ENCODE measurements around the gene BFSP2.

BFSP2 gene

DNA sequence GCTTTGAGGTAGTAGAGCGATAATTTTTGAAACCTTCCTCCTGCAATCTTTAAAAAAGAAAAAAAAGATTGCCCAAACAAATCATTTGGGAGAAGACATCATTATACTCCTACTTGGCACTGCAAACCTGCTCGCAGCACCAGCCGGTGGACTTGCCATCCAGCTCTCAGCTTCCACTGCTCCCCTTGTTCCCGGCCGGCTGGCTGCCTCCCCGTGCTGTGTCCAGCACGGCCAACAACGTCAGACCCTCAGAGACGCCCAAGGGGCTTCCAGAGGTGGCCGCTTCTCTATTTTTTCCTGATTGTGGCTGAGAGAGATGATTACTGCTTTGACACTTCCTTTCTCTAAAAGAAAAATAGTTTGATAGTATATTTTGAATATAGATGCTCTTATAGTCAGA, 3.0 kb upstream of the BFSP2 start:
- TF ChIP-seq, protein P1, sequence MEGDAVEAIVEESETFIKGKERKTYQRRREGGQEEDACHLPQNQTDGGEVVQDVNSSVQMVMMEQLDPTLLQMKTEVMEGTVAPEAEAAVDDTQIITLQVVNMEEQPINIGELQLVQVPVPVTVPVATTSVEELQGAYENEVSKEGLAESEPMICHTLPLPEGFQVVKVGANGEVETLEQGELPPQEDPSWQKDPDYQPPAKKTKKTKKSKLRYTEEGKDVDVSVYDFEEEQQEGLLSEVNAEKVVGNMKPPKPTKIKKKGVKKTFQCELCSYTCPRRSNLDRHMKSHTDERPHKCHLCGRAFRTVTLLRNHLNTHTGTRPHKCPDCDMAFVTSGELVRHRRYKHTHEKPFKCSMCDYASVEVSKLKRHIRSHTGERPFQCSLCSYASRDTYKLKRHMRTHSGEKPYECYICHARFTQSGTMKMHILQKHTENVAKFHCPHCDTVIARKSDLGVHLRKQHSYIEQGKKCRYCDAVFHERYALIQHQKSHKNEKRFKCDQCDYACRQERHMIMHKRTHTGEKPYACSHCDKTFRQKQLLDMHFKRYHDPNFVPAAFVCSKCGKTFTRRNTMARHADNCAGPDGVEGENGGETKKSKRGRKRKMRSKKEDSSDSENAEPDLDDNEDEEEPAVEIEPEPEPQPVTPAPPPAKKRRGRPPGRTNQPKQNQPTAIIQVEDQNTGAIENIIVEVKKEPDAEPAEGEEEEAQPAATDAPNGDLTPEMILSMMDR (IDR thresholded peaks at IDR 0.05; ENCODE audit: insufficient read depth, low read depth, low read length, missing control alignments), result no peak
- H3K4me3 ChIP-seq (ENCODE audit: low read length), result no peak overlapping the region
- DNase-seq (ENCODE audit: low read depth), result no peak

GRCh38 chr3:133401374-133402135, 1.7 kb downstream of the BFSP2 start:
- DNase-seq (ENCODE audit: low read depth), result no peak
- no peak overlapping the region for H3K4me3 ChIP-seq (ENCODE audit: low read length)
- TF ChIP-seq, protein P1 (IDR thresholded peaks at IDR 0.05; ENCODE audit: insufficient read depth, low read depth, low read length, missing control alignments), result no peak

DNA sequence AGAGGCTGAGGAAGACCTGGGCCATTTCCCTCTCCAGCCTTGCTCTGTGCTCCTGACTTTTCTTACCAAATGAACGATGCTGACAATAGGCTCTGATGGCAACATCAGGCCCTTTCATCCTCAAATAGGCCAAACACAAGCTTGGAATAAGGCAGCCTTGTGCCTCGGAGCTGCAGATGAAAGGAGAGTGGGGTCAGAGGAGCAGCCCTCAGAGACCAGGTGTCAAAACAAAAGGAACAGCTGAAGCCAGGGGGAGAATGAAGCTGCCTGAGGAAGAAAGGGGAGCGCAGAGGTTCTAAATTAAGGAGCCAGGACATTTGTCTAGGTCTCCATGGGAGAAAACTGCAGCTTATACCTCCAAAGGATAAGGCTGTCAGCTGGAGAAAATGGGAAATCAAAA, 5.1 kb downstream of the BFSP2 start:
- TF ChIP-seq, protein P1 (IDR thresholded peaks at IDR 0.05; ENCODE audit: insufficient read depth, low read depth, low read length, missing control alignments), result no peak
- DNase-seq (ENCODE audit: low read depth), result no peak
- no peak overlapping the region for H3K4me3 ChIP-seq (ENCODE audit: low read length)

DNA sequence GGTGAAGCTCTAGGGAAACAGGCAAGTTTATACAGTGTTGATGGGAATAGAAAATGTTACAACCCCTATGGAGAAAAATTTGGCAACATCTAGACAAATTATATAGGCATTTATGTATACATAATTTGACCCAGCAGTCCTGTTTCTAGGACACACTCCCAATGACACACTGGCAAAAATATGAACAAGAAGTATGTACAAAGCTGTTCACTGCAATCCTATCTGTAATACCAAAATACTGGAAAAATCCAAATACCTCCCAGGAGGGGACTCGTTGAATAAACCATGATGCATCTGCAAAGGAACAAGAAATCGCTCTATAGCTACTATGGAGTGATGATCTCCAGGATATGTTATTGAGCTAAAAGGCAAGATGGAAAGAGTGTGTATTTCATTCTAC, 8.5 kb downstream of the BFSP2 start:
- H3K4me3 ChIP-seq (ENCODE audit: low read length), result no peak overlapping the region
- DNase-seq (ENCODE audit: low read depth), result no peak
- TF ChIP-seq, protein P1 (IDR thresholded peaks at IDR 0.05; ENCODE audit: insufficient read depth, low read depth, low read length, missing control alignments), result no peak

DNA sequence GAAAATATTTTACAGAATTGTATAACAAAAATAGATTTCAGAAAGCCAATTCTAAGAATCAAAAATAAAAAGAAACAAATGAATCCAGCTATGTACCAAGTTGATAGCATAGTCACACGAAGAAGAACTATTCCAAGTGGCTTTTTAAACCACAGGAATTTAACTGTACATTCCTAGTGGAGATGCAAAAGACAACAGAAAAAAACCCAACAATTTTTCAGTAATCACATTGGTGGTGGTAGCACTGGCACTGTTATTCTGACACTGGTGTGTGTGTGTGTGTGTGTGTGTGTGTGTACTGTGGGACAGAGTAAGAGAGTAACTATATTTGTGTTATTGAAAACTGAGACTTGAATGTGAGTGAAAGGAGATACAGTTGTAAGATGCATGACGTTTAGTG, 9.1 kb downstream of the BFSP2 start:
- H3K4me3 ChIP-seq (ENCODE audit: low read length), result no peak overlapping the region
- TF ChIP-seq, protein P1 (IDR thresholded peaks at IDR 0.05; ENCODE audit: insufficient read depth, low read depth, low read length, missing control alignments), result no peak
- DNase-seq (ENCODE audit: low read depth), result no peak

- TF ChIP-seq, protein P1 (IDR thresholded peaks at IDR 0.05; ENCODE audit: insufficient read depth, low read depth, low read length, missing control alignments), result no peak
- no peak overlapping the region for H3K4me3 ChIP-seq (ENCODE audit: low read length)
- no peak for DNase-seq (ENCODE audit: low read depth)
Observed at GRCh38 chr3:133410191-133410892, 10.5 kb downstream of the BFSP2 start.

Measured in epithelial cell of esophagus (primary cell).